M059J (cell line): ENCODE results near the gene IGFBP7. TPM values are rescaled to one million over a fixed set of nuclear protein-coding genes. Genes with fewer than 3 reads are reported as not detected.

ENCODE experiments used
- DNase-seq: peaks from one replicate; pipeline ENCODE4 v3.0.0-alpha.2; 2012; ENCODE audit warnings: low read depth
- total RNA-seq: library from RNA; depleted of rRNA; stranded (reverse); fragments of >200 nt; shearing (Covaris generic); gene quantifications from 2 replicates; pipeline ENCODE4 v1.2.3, GENCODE V29; 2014

The IGFBP7 gene
- total RNA-seq, 1 experiment from 2014 or later = 145 TPM

- DNase-seq = no peak
Observed at GRCh38 chr4:57131849-57132742, 21.9 kb upstream of the IGFBP7 start.

- DNase-seq = no peak
Observed at GRCh38 chr4:57129477-57129876, 19.3 kb upstream of the IGFBP7 start.

GRCh38 chr4:57127361-57127760 lies 17.2 kb upstream of the IGFBP7 start:
- no peak for DNase-seq

GRCh38 chr4:57125996-57126395 lies 15.8 kb upstream of the IGFBP7 start:
- no peak for DNase-seq

GRCh38 chr4:57124145-57124544 lies 14.0 kb upstream of the IGFBP7 start:
- no peak for DNase-seq

GRCh38 chr4:57122959-57123358 lies 12.8 kb upstream of the IGFBP7 start:
- DNase-seq = no peak

GRCh38 chr4:57119054-57119651 lies 9.0 kb upstream of the IGFBP7 start:
- DNase-seq = peak; percentile 90

- no peak for DNase-seq
Observed at GRCh38 chr4:57117491-57117890, 7.3 kb upstream of the IGFBP7 start.

- DNase-seq = peak; percentile 30
Observed at GRCh38 chr4:57116245-57116644, 6.1 kb upstream of the IGFBP7 start.

- peak; percentile 88 for DNase-seq
Observed at GRCh38 chr4:57114973-57115372, 4.8 kb upstream of the IGFBP7 start.

- DNase-seq = no peak
Observed at GRCh38 chr4:57113870-57114269, 3.7 kb upstream of the IGFBP7 start.

- DNase-seq = peak; percentile 82
Observed at GRCh38 chr4:57110640-57111511, 691 bp upstream of the IGFBP7 start.

- DNase-seq = peak; percentile 16
Observed at GRCh38 chr4:57109411-57109846, 756 bp downstream of the IGFBP7 start.

GRCh38 chr4:57106181-57106580 lies 4.0 kb downstream of the IGFBP7 start:
- no peak for DNase-seq

GRCh38 chr4:57104706-57105560 lies 5.3 kb downstream of the IGFBP7 start:
- no peak for DNase-seq

GRCh38 chr4:57103051-57103450 lies 7.1 kb downstream of the IGFBP7 start:
- peak; percentile 12 for DNase-seq

GRCh38 chr4:57102050-57102624 lies 8.0 kb downstream of the IGFBP7 start:
- DNase-seq = peak; percentile 91

GRCh38 chr4:57100979-57101651 lies 9.1 kb downstream of the IGFBP7 start:
- no peak for DNase-seq

GRCh38 chr4:57099363-57099762 lies 10.8 kb downstream of the IGFBP7 start:
- no peak for DNase-seq

- DNase-seq = no peak
Observed at GRCh38 chr4:57098941-57099340, 11.2 kb downstream of the IGFBP7 start.
